Mesenchymal stem cell (in vitro differentiated cells and primary cell): ENCODE data around the gene TYR.
"Not testable (repeated sequence)": the region's sequence is repeated elsewhere in the genome, so short reads cannot be mapped to it uniquely, and the experiment has no call there.

Experiments
- DNase-seq: peaks from one replicate; pipeline ENCODE4 v3.0.0-alpha.2; 2013
- H2AFZ ChIP-seq: one replicate; pipeline ENCODE4 v1.6.1; 2013; ENCODE audit warnings: low read depth, mild to moderate bottlenecking, control low read depth, inconsistent platforms, low read length, moderate library complexity
- H2AK5ac ChIP-seq: 2 replicates; pipeline ENCODE4 v1.6.1; 2013; ENCODE audit warnings: low read length, moderate library complexity, mild to moderate bottlenecking, inconsistent platforms; ENCODE audit not compliant: severe bottlenecking
- H2BK120ac ChIP-seq: one replicate; pipeline ENCODE4 v1.6.1; 2013; ENCODE audit warnings: low read depth, mild to moderate bottlenecking, inconsistent platforms, low read length, moderate library complexity
- H2BK12ac ChIP-seq, 2 experiments: one replicate each; pipeline ENCODE4 v1.6.1; 2013; ENCODE audit warnings: inconsistent platforms in 2 of 2, low read length in 2 of 2, mild to moderate bottlenecking in 2 of 2, moderate library complexity in 2 of 2, control low read depth in 1 of 2
- H2BK15ac ChIP-seq: one replicate; pipeline ENCODE4 v1.6.1; 2013; ENCODE audit warnings: mild to moderate bottlenecking, low read depth, inconsistent platforms; ENCODE audit not compliant: poor library complexity, severe bottlenecking
- H2BK5ac ChIP-seq: 2 replicates; pipeline ENCODE4 v1.6.1; 2013; ENCODE audit warnings: low read depth, mild to moderate bottlenecking, low read length, control low read depth, inconsistent platforms; ENCODE audit not compliant: poor library complexity, severe bottlenecking
- H3K14ac ChIP-seq, 2 experiments: one replicate each; pipeline ENCODE4 v1.6.1; 2013; ENCODE audit warnings: inconsistent platforms in 2 of 2, low read length in 2 of 2, control low read depth in 1 of 2, mild to moderate bottlenecking in 1 of 2, moderate library complexity in 1 of 2
- H3K18ac ChIP-seq, 2 experiments: one replicate each; pipeline ENCODE4 v1.6.1; 2013; ENCODE audit warnings: inconsistent platforms in 2 of 2, low read length in 2 of 2, control low read depth in 1 of 2, low read depth in 1 of 2, mild to moderate bottlenecking in 1 of 2
- H3K23ac ChIP-seq, 2 experiments: one replicate each; pipeline ENCODE4 v1.6.1; 2013; ENCODE audit warnings: inconsistent platforms in 2 of 2, low read length in 2 of 2, mild to moderate bottlenecking in 2 of 2, moderate library complexity in 2 of 2, control low read depth in 1 of 2
- H3K27ac ChIP-seq: 2 replicates; pipeline ENCODE4 v1.5.1; 2013; ENCODE audit warnings: mild to moderate bottlenecking, moderate library complexity, low read length, control low read depth, inconsistent platforms; ENCODE audit not compliant: poor library complexity, severe bottlenecking
- H3K27me3 ChIP-seq, 2 experiments: 2 replicates each; pipeline versions ENCODE4 v1.6.1 to v1.7.0; 2013; ENCODE audit warnings: low read length in 2 of 2, mild to moderate bottlenecking in 2 of 2, moderate library complexity in 2 of 2, control low read depth in 1 of 2, inconsistent platforms in 1 of 2; ENCODE audit not compliant: control insufficient read depth in 1 of 2, insufficient read depth in 1 of 2
- H3K36me3 ChIP-seq, 2 experiments: 2 replicates each; pipeline versions ENCODE4 v1.6.1 to v1.7.0; 2013; ENCODE audit warnings: low read length in 2 of 2, control low read depth in 1 of 2, inconsistent platforms in 1 of 2, low read depth in 1 of 2, mild to moderate bottlenecking in 1 of 2; ENCODE audit not compliant: insufficient read depth in 2 of 2, control insufficient read depth in 1 of 2
- H3K4ac ChIP-seq, 2 experiments: one replicate each; pipeline ENCODE4 v1.6.1; 2013; ENCODE audit warnings: inconsistent platforms in 2 of 2, low read length in 2 of 2, mild to moderate bottlenecking in 2 of 2, moderate library complexity in 2 of 2, control low read depth in 1 of 2, low read depth in 1 of 2
- H3K4me1 ChIP-seq: 2 replicates; pipeline ENCODE4 v1.6.1; 2013; ENCODE audit warnings: low read depth, low read length, control low read depth; ENCODE audit not compliant: control insufficient read depth, insufficient read depth
- H3K4me2 ChIP-seq: 2 replicates; pipeline ENCODE4 v1.6.1; 2013; ENCODE audit warnings: low read length, mild to moderate bottlenecking, inconsistent platforms; ENCODE audit not compliant: poor library complexity, severe bottlenecking
- H3K4me3 ChIP-seq, 2 experiments: 2 replicates each; pipeline versions ENCODE4 v1.5.1 to v1.7.0; 2013; ENCODE audit warnings: low read length in 2 of 2, mild to moderate bottlenecking in 2 of 2, control low read depth in 1 of 2, low read depth in 1 of 2; ENCODE audit not compliant: insufficient read depth in 1 of 2
- H3K79me1 ChIP-seq: replicated peaks from 2 replicates; pipeline ENCODE4 v1.6.1; 2013; ENCODE audit warnings: mild to moderate bottlenecking, control low read depth, low read length, inconsistent platforms; ENCODE audit not compliant: poor library complexity, severe bottlenecking
- H3K9ac ChIP-seq: 2 replicates; pipeline ENCODE4 v1.7.0; 2013; ENCODE audit warnings: mild to moderate bottlenecking, low read length, moderate library complexity
- H3K9me3 ChIP-seq: 2 replicates; pipeline ENCODE4 v1.7.0; 2013; ENCODE audit warnings: mild to moderate bottlenecking, low read length; ENCODE audit not compliant: control insufficient read depth
- H4K8ac ChIP-seq: one replicate; pipeline ENCODE4 v1.6.1; 2013; ENCODE audit warnings: inconsistent platforms, mild to moderate bottlenecking, low read length, moderate library complexity
- H4K91ac ChIP-seq: one replicate; pipeline ENCODE4 v1.6.1; 2013; ENCODE audit warnings: mild to moderate bottlenecking, low read length, inconsistent platforms
- WGBS: methylation state at CpG from one replicate; pipeline ENCODE4 v1.1.7; 2013; ENCODE audit warnings: mixed read lengths; 5-methylcytosine and 5-hydroxymethylcytosine counted together

TYR gene

DNA sequence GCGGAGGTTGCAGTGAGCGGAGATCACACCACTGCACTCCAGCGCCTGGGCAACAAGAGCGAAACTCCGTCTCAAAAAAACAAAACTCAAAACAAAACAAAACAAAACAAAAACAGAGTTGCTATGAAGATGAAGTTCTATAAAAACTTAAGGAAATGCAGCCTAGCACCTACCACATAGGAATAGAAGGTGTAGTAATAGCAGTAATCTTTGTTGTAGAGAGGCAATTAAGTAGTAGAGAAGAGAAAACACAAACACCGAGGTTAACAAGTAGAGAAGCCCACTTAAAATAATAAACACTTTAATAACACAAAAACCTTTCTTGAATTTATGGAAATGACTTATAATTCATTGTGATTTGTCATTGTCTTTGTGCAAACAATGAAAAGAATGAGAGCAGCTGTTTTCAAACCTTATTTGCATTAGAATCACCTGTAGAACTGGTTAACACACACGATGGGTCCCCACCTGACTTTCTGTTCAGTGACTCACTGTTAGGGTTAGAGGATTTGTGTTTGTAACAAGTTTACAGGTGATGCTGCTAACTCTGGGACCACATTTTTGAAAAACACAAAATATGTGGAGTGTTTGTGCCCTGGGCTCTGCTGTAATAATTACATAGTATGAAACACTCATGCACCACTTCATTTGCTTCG, 43.1 kb downstream of the TYR start:
- H2BK5ac ChIP-seq: no peak overlapping the region
- no peak overlapping the region for H3K4me3 ChIP-seq
- no peak overlapping the region for H4K91ac ChIP-seq
- no peaks in the 10 kb centered on the region for H3K27me3 ChIP-seq
- no peak overlapping the region for H3K4me2 ChIP-seq
- H3K27ac ChIP-seq: no peak overlapping the region
- no peak overlapping the region for H3K23ac ChIP-seq
- H2BK12ac ChIP-seq: no peak overlapping the region
- no peak overlapping the region for H2BK120ac ChIP-seq
- no peaks in the 10 kb centered on the region for H3K9me3 ChIP-seq
- H3K18ac ChIP-seq: no peak overlapping the region
- H3K79me1 ChIP-seq: no peaks in the 10 kb centered on the region
- DNase-seq: no peak
- H3K9ac ChIP-seq: no peak overlapping the region
- no peaks in the 10 kb centered on the region for H3K36me3 ChIP-seq
- 20% methylated on average over 1 of the region's 8 CpGs for WGBS
- H3K4ac ChIP-seq: no peak overlapping the region
- H3K14ac ChIP-seq: no peak overlapping the region
- no peak overlapping the region for H2AK5ac ChIP-seq
- H3K4me1 ChIP-seq: no peaks in the 10 kb centered on the region
- H2BK15ac ChIP-seq: no peak overlapping the region
- H4K8ac ChIP-seq: no peak overlapping the region
- H2AFZ ChIP-seq: no peak overlapping the region

DNA sequence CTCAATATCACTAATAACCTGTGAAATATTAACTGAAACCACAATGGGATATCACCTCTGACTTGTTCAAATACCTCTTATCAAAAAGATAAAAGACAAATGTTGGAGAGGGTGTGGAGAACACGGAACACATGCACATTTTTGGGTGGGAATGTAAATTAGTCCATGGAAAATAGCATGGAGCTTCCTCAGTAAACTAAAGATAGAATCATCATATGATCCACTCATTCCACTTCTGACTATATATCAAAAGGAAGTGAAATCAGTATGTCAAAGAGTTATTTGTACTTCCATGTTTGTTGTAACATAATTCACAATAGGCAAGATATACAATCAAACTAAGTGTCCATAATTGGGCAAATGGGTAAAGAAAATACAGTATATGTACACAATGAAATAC, 57.4 kb downstream of the TYR start:
- no CpG with 5 or more reads among the region's 1 CpG for WGBS
- no peak overlapping the region for H3K23ac ChIP-seq
- no peak overlapping the region for H2BK120ac ChIP-seq
- no peak overlapping the region for H4K91ac ChIP-seq
- no peak overlapping the region for H3K4me2 ChIP-seq
- no peak overlapping the region for H3K4me3 ChIP-seq
- no peak overlapping the region for H3K4ac ChIP-seq
- no peak overlapping the region for H2AK5ac ChIP-seq
- no peak overlapping the region for H3K18ac ChIP-seq
- H3K9me3 ChIP-seq: no peaks in the 10 kb centered on the region
- H3K27me3 ChIP-seq: no peaks in the 10 kb centered on the region
- no peak overlapping the region for H2BK12ac ChIP-seq
- no peak overlapping the region for H2BK5ac ChIP-seq
- H3K4me1 ChIP-seq: no peaks in the 10 kb centered on the region
- no peaks in the 10 kb centered on the region for H3K36me3 ChIP-seq
- no peak overlapping the region for H3K27ac ChIP-seq
- no peak overlapping the region for H3K9ac ChIP-seq
- no peaks in the 10 kb centered on the region for H3K79me1 ChIP-seq
- no peak overlapping the region for H2BK15ac ChIP-seq
- no peak overlapping the region for H3K14ac ChIP-seq
- H2AFZ ChIP-seq: no peak overlapping the region
- H4K8ac ChIP-seq: no peak overlapping the region
- no peak for DNase-seq

DNA sequence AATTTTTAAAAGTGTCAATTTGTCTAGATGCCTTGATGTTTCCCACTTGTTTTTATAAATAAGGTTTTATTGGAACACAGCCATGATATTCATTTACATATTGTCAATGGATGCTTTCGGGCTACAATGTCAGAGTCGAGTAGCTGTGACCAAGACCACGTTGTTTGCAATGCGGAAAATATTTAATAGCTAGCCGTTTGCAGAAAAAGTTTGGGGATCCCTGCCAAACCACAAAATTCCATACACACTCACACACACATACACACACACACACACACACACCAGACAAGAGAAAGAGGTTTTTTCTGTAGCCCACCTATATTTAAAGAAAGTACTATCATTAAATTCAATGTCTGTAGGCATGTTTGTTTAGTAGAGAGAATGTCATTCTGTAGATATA, 58.3 kb downstream of the TYR start:
- H4K91ac ChIP-seq: no peak overlapping the region
- DNase-seq: no peak
- no peak overlapping the region for H2BK120ac ChIP-seq
- no peak overlapping the region for H3K4me3 ChIP-seq
- no peaks in the 10 kb centered on the region for H3K79me1 ChIP-seq
- no peak overlapping the region for H3K4me2 ChIP-seq
- H3K27ac ChIP-seq: no peak overlapping the region
- no peak overlapping the region for H3K14ac ChIP-seq
- no peak overlapping the region for H4K8ac ChIP-seq
- no peak overlapping the region for H3K9ac ChIP-seq
- 90% methylated on average over 5 of the region's 5 CpGs for WGBS
- H2BK5ac ChIP-seq: no peak overlapping the region
- H3K4me1 ChIP-seq: no peaks in the 10 kb centered on the region
- no peaks in the 10 kb centered on the region for H3K9me3 ChIP-seq
- no peak overlapping the region for H3K23ac ChIP-seq
- H2BK12ac ChIP-seq: no peak overlapping the region
- no peak overlapping the region for H2AK5ac ChIP-seq
- no peak overlapping the region for H3K18ac ChIP-seq
- H3K27me3 ChIP-seq: no peaks in the 10 kb centered on the region
- H2BK15ac ChIP-seq: no peak overlapping the region
- H3K36me3 ChIP-seq: no peaks in the 10 kb centered on the region
- no peak overlapping the region for H3K4ac ChIP-seq
- H2AFZ ChIP-seq: no peak overlapping the region

DNA sequence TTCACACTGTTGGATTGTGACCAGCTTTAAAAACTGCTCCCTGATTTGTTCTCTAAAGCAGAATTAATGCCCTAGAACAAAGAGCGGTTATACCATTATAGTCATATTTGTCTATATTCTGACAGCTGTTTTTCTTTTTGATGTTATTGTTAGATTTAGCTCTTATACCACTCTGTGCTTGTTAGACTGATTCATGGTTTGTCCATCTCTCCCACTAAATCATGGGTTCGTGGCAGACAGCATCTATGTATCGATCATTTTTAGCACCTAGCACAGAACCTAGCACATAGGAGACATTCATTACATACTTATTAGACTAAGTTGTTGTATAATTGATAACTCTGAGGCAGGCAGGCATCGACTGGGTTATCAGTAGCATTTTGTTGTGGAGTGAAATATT, 69.3 kb downstream of the TYR start:
- not testable (repeated sequence) for H3K23ac ChIP-seq, H3K4me1 ChIP-seq, H4K91ac ChIP-seq, H3K14ac ChIP-seq, H3K79me1 ChIP-seq, H2BK15ac ChIP-seq, H3K4me3 ChIP-seq, H2AK5ac ChIP-seq, H3K4ac ChIP-seq, H3K9ac ChIP-seq, H3K36me3 ChIP-seq, H2AFZ ChIP-seq, H2BK12ac ChIP-seq, H3K9me3 ChIP-seq, H3K27ac ChIP-seq, H4K8ac ChIP-seq, DNase-seq, H3K18ac ChIP-seq, H3K4me2 ChIP-seq, H3K27me3 ChIP-seq, H2BK120ac ChIP-seq, H2BK5ac ChIP-seq
- WGBS: no CpG with 5 or more reads among the region's 4 CpGs
